H1 (cell line): ENCODE results near the gene LRCH1. TPM values are rescaled to one million over a fixed set of nuclear protein-coding genes. Genes with fewer than 3 reads are reported as not detected.

Experiments
- ASH2L ChIP-seq: fragments of 200-600, 300-600 bp; sonication (generic); IDR thresholded peaks from one replicate; pipeline ENCODE4 v1.7.1; 2017; ENCODE audit warnings: low read length
- BACH1 ChIP-seq: IDR thresholded peaks from 2 replicates; pipeline ENCODE4 v1.6.1; 2012; ENCODE audit warnings: low read length, improper control_type of control experiment
- BCL11A ChIP-seq, 2 experiments: IDR thresholded peaks; one replicate each; pipeline ENCODE4 v1.6.1; 2011; ENCODE audit warnings: low read depth in 2 of 2, low read length in 2 of 2, mild to moderate bottlenecking in 2 of 2
- CBX5 ChIP-seq: fragments of 300-800, 300-1000 bp; sonication (generic); IDR thresholded peaks from 2 replicates; pipeline ENCODE4 v1.7.1; 2016; ENCODE audit warnings: antibody characterized with exemption, low read length, low read depth
- CBX8 ChIP-seq: fragments of 300-800, 300-1000 bp; sonication (generic); IDR thresholded peaks from 2 replicates; pipeline ENCODE4 v1.7.1; 2016; ENCODE audit warnings: low read depth, low read length, borderline replicate concordance
- CREB1 ChIP-seq: IDR thresholded peaks from 2 replicates; pipeline ENCODE4 v1.6.1; 2012; ENCODE audit warnings: inconsistent platforms
- CTBP2 ChIP-seq: IDR thresholded peaks from 2 replicates; pipeline ENCODE4 v1.7.0; 2011; ENCODE audit warnings: borderline replicate concordance, mild to moderate bottlenecking, moderate library complexity, mixed read lengths, low read length; ENCODE audit not compliant: insufficient read depth, insufficient read length
- FOSL1 ChIP-seq: IDR thresholded peaks from 2 replicates; pipeline ENCODE4 v1.6.1; 2011; ENCODE audit warnings: mild to moderate bottlenecking, low read depth, low read length, moderate library complexity; ENCODE audit not compliant: insufficient read depth
- KDM1A ChIP-seq: fragments of 200-600, 300-600 bp; sonication (generic); IDR thresholded peaks from 2 replicates; pipeline ENCODE4 v1.7.1; 2016; ENCODE audit warnings: mild to moderate bottlenecking, low read length, borderline replicate concordance
- MAFK ChIP-seq: IDR thresholded peaks from 2 replicates; pipeline ENCODE4 v1.6.1; 2012; ENCODE audit warnings: low read depth, mild to moderate bottlenecking, improper control_type of control experiment, low read length
- NRF1 ChIP-seq: IDR thresholded peaks from 2 replicates; pipeline ENCODE4 v1.6.1; 2011; ENCODE audit warnings: mild to moderate bottlenecking, low read depth, low read length, improper control_type of control experiment
- PHF8 ChIP-seq: fragments of 200-600 bp; sonication (generic); conservative IDR thresholded peaks from 2 replicates; pipeline ENCODE4 v1.7.1; 2012; ENCODE audit warnings: low read depth, mild to moderate bottlenecking, inconsistent platforms, low read length, moderate library complexity
- RFX5 ChIP-seq: IDR thresholded peaks from 2 replicates; pipeline ENCODE4 v1.6.1; 2011; ENCODE audit warnings: low read depth, low read length, improper control_type of control experiment, borderline replicate concordance
- RNF2 ChIP-seq: fragments of 200-900, 300-1000 bp; sonication (generic); IDR thresholded peaks from 2 replicates; pipeline ENCODE4 v1.7.1; 2016; ENCODE audit warnings: borderline replicate concordance, low read depth, mild to moderate bottlenecking, antibody characterized with exemption, low read length; ENCODE audit not compliant: poor library complexity, severe bottlenecking; ENCODE audit errors: missing control alignments
- SIN3A ChIP-seq, 2 experiments: IDR thresholded peaks in 1 of 2; conservative IDR thresholded peaks in 1 of 2; 2 replicates each; pipeline ENCODE4 v1.6.1; 2011 to 2012; ENCODE audit warnings: low read length in 2 of 2, improper control_type of control experiment in 1 of 2, low read depth in 1 of 2, mild to moderate bottlenecking in 1 of 2
- SIRT6 ChIP-seq: IDR thresholded peaks from one replicate; pipeline ENCODE4 v1.7.1; 2012; ENCODE audit warnings: low read length, inconsistent platforms
- SP4 ChIP-seq: IDR thresholded peaks from 2 replicates; pipeline ENCODE4 v1.6.1; 2012; ENCODE audit warnings: low read length, inconsistent platforms
- SRF ChIP-seq: IDR thresholded peaks from 2 replicates; pipeline ENCODE4 v1.6.1; 2011; ENCODE audit warnings: mild to moderate bottlenecking, low read depth, low read length, moderate library complexity
- TCF12 ChIP-seq: IDR thresholded peaks from 2 replicates; pipeline ENCODE4 v1.6.1; 2011; ENCODE audit warnings: low read depth, mild to moderate bottlenecking, low read length
- TEAD4 ChIP-seq: IDR thresholded peaks from 2 replicates; pipeline ENCODE4 v1.6.1; 2012; ENCODE audit warnings: low read depth, low read length, inconsistent platforms, mixed read lengths
- USF2 ChIP-seq: IDR thresholded peaks from 2 replicates; pipeline ENCODE4 v1.6.1; 2011; ENCODE audit warnings: low read length, improper control_type of control experiment
- ZNF274 ChIP-seq: IDR thresholded peaks from 2 replicates; pipeline ENCODE4 v1.7.0; 2012; ENCODE audit warnings: low read length, borderline replicate concordance; ENCODE audit errors: extremely low read depth
- polyA plus RNA-seq, 7 experiments: library from polyadenylated mRNA; depleted of rRNA in 3 of 7; stranded (reverse) in 5 of 7; unstranded in 2 of 7; fragments of >200 nt in 5 of 7; fragments of 200-250 nt in 2 of 7; gene quantifications; 1 replicate in 5 of 7; 2 replicates in 1 of 7; 4 replicates in 1 of 7; pipeline versions ENCODE4 v1.2.1 to v1.2.3, GENCODE V29; 2011 to 2013; ENCODE audit warnings: missing spikeins in 2 of 7, mixed read lengths in 2 of 7
- total RNA-seq: library from RNA; stranded (reverse); fragmentation: NEBNext Ultra II Directional; extraction: Animal tissue kit (Norgen Biotek cat#: 25700); gene quantifications from 2 replicates; pipeline ENCODE4 v1.2.1, GENCODE V29; 2021
- TF ChIP-seq, protein P1 (sequence below): IDR thresholded peaks from 2 replicates; pipeline ENCODE4 v1.6.1; 2012; ENCODE audit warnings: inconsistent platforms

Gene LRCH1
- total and polyA plus RNA-seq, 2 of the 8 experiments (the other 6 are each of a cell fraction or from before 2014, with no cell fraction given), result 3.0 to 10.1 TPM

DNA sequence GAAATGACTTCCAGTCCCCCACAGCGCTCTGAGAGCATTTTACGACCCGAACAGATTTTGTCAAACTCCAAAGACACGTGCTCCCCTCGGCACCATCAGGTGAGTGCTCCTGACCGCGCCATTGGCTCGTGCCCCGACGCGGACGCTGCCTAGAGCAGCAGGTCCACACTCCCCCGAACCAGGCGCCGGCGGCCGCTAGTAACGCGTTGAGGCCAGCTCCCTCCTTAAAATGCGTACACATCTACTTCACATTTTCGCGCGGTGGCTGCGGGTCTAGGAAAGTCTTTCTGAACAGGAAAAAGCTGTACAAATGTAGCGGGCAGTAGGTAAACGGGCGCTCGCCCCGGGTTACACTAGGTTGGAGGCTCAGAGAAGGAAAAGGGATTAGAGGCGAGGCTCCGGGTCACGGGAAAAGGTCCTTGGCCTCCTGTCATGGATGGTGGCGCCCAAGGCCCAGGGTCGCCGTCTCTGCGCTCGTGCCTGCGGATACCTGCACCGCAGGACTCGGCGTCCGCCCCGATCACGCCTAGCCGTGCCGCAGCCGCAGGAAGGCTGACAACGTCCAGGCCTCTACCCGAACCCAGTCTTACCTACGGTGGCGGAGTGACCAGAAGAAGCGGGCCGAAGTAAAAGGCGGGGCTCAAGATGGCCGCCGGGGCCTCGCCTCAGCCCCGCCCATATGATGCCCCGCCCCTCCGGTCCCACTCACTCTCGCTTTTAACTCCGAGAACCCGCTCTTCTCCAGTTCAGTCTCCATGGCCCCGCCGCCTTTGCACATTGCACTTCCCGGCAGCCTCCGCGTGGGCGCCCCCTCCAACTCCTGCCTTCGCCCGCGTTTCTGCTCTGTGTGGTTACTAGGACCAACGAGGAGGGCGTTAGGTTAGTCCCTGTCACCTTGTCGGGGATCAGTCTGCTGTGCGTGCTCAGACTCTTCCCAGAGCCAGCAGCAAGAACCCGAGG, 243.8 kb downstream of the LRCH1 start, which contains the start of gene ESD (continued):
- TF ChIP-seq, protein P1, sequence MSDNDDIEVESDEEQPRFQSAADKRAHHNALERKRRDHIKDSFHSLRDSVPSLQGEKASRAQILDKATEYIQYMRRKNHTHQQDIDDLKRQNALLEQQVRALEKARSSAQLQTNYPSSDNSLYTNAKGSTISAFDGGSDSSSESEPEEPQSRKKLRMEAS, result peak; percentile 99
- TF ChIP-seq SIN3A (conservative IDR thresholded peaks at IDR 0.05 in 1 of 2, IDR thresholded peaks at IDR 0.05 in 1 of 2; ENCODE audit: low read depth in 1 of 2, low read length in 2 of 2), result peak in 1 of 2 experiments; percentile 67; a peak in 2 of 4 replicates
- no peak for TF ChIP-seq FOSL1
- peak; percentile 70 for TF ChIP-seq CTBP2
- no peak for TF ChIP-seq CBX8
- TF ChIP-seq ASH2L, result peak; percentile 97
- TF ChIP-seq BCL11A (IDR thresholded peaks at IDR 0.05; ENCODE audit: low read depth in 2 of 2, low read length in 2 of 2), result no peak
- TF ChIP-seq PHF8, result peak; percentile 67
- TF ChIP-seq NRF1, result no peak
- peak; percentile 76 for TF ChIP-seq USF2
- TF ChIP-seq MAFK, result no peak
- TF ChIP-seq KDM1A, result no peak
- no peak for TF ChIP-seq TEAD4
- TF ChIP-seq CBX5, result no peak
- no peak for TF ChIP-seq SIRT6
- no peak for TF ChIP-seq CREB1
- peak; percentile 64 for TF ChIP-seq RNF2
- no peak for TF ChIP-seq SP4
- no peak for TF ChIP-seq ZNF274
- TF ChIP-seq SRF, result no peak
- TF ChIP-seq TCF12, result no peak
- no peak for TF ChIP-seq RFX5
- 0 out of 2 replicates have a peak, but pooled peaks have one; percentile 21 for TF ChIP-seq BACH1
